ENCODE data around the gene SCP2.

GRCh38 chr1:53047737-53048736, 121.0 kb downstream of the SCP2 start:
- TF ChIP-seq CTCF (tag by site-specific recombination; IDR thresholded peaks at IDR 0.05) (no peak), ZBTB1 (tag by site-specific recombination; IDR thresholded peaks at IDR 0.05) (no peak), MYNN (tag by site-specific recombination; IDR thresholded peaks at IDR 0.05; ENCODE audit: borderline replicate concordance) (no peak), HOXA7 (CRISPR knock-in tag; IDR thresholded peaks at IDR 0.05; ENCODE audit: borderline replicate concordance) (no peak), PRDM2 (tag by site-specific recombination; IDR thresholded peaks at IDR 0.05; ENCODE audit: borderline replicate concordance) (no peak), ZBTB49 (tag by site-specific recombination; IDR thresholded peaks at IDR 0.05; ENCODE audit: low read depth) (no peak), ZNF549 (tag by site-specific recombination; IDR thresholded peaks at IDR 0.05) (no peak), ZNF274 (IDR thresholded peaks at IDR 0.05; ENCODE audit: low read length) (no peak), ZNF274 (tag by site-specific recombination; IDR thresholded peaks at IDR 0.05; ENCODE audit: borderline replicate concordance) (no peak), ZNF530 (tag by site-specific recombination; IDR thresholded peaks at IDR 0.05; ENCODE audit: low read depth) (no peak), ZNF146 (tag by site-specific recombination; IDR thresholded peaks at IDR 0.05) (no peak)
